NCI-H2171 (cell line): ENCODE measurements around the gene CEBPZ.

Source experiments
- DNase-seq: peaks from one replicate; lab custom pipeline; 2025; lab: John Stamatoyannopoulos, UW

CEBPZ gene

GRCh38 chr2:37180640-37181039 lies 50.8 kb downstream of the CEBPZ start:
- no peak for DNase-seq

- DNase-seq, result no peak
These were observed 51.3 kb downstream of the CEBPZ start for GRCh38 chr2:37180006-37180639.

- DNase-seq, result no peak
These were observed 57.7 kb downstream of the CEBPZ start for GRCh38 chr2:37173741-37174140.

GRCh38 chr2:37171624-37171950 lies 59.8 kb downstream of the CEBPZ start:
- DNase-seq, result no peak

- DNase-seq, result peak; percentile 1
These were observed 63.0 kb downstream of the CEBPZ start for GRCh38 chr2:37168217-37168981.

GRCh38 chr2:37167636-37168180 lies 63.7 kb downstream of the CEBPZ start:
- no peak for DNase-seq

GRCh38 chr2:37164757-37165156 lies 66.6 kb downstream of the CEBPZ start:
- no peak for DNase-seq

GRCh38 chr2:37156857-37157714 lies 74.3 kb downstream of the CEBPZ start, which contains the start of gene EIF2AK2:
TSS of gene EIF2AK2 (minus strand) at chr2:37156980. CDS start at chr2:37147806, 9,174 bp downstream.
- peak; percentile 67 for DNase-seq

GRCh38 chr2:37156071-37156856 lies 75.1 kb downstream of the CEBPZ start:
- DNase-seq, result peak; percentile 36

- DNase-seq, result no peak
These were observed 76.6 kb downstream of the CEBPZ start for GRCh38 chr2:37154785-37155184.

GRCh38 chr2:37153224-37153623 lies 78.2 kb downstream of the CEBPZ start:
- no peak for DNase-seq
